ENCODE results near the gene GPR153.

GRCh38 chr1:6235296-6235677 is 25.6 kb downstream of the GPR153 start:
- TF ChIP-seq NRL (CRISPR knock-in tag; IDR thresholded peaks at IDR 0.05; ENCODE audit: borderline replicate concordance), result no peak
- no peak for TF ChIP-seq CEBPB (IDR thresholded peaks at IDR 0.05; ENCODE audit: borderline replicate concordance, low read depth, low read length)
- TF ChIP-seq, protein P1, sequence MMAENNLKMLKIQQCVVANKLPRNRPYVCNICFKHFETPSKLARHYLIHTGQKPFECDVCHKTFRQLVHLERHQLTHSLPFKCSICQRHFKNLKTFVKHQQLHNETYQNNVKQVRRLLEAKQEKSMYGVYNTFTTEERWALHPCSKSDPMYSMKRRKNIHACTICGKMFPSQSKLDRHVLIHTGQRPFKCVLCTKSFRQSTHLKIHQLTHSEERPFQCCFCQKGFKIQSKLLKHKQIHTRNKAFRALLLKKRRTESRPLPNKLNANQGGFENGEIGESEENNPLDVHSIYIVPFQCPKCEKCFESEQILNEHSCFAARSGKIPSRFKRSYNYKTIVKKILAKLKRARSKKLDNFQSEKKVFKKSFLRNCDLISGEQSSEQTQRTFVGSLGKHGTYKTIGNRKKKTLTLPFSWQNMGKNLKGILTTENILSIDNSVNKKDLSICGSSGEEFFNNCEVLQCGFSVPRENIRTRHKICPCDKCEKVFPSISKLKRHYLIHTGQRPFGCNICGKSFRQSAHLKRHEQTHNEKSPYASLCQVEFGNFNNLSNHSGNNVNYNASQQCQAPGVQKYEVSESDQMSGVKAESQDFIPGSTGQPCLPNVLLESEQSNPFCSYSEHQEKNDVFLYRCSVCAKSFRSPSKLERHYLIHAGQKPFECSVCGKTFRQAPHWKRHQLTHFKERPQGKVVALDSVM (CRISPR knock-in tag; IDR thresholded peaks at IDR 0.05), result no peak
- TF ChIP-seq, protein P2, sequence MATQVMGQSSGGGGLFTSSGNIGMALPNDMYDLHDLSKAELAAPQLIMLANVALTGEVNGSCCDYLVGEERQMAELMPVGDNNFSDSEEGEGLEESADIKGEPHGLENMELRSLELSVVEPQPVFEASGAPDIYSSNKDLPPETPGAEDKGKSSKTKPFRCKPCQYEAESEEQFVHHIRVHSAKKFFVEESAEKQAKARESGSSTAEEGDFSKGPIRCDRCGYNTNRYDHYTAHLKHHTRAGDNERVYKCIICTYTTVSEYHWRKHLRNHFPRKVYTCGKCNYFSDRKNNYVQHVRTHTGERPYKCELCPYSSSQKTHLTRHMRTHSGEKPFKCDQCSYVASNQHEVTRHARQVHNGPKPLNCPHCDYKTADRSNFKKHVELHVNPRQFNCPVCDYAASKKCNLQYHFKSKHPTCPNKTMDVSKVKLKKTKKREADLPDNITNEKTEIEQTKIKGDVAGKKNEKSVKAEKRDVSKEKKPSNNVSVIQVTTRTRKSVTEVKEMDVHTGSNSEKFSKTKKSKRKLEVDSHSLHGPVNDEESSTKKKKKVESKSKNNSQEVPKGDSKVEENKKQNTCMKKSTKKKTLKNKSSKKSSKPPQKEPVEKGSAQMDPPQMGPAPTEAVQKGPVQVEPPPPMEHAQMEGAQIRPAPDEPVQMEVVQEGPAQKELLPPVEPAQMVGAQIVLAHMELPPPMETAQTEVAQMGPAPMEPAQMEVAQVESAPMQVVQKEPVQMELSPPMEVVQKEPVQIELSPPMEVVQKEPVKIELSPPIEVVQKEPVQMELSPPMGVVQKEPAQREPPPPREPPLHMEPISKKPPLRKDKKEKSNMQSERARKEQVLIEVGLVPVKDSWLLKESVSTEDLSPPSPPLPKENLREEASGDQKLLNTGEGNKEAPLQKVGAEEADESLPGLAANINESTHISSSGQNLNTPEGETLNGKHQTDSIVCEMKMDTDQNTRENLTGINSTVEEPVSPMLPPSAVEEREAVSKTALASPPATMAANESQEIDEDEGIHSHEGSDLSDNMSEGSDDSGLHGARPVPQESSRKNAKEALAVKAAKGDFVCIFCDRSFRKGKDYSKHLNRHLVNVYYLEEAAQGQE (IDR thresholded peaks at IDR 0.05; ENCODE audit: borderline replicate concordance in 1 of 2, low read depth in 1 of 2, low read length in 2 of 2), result no peak
- TF ChIP-seq, protein P3, sequence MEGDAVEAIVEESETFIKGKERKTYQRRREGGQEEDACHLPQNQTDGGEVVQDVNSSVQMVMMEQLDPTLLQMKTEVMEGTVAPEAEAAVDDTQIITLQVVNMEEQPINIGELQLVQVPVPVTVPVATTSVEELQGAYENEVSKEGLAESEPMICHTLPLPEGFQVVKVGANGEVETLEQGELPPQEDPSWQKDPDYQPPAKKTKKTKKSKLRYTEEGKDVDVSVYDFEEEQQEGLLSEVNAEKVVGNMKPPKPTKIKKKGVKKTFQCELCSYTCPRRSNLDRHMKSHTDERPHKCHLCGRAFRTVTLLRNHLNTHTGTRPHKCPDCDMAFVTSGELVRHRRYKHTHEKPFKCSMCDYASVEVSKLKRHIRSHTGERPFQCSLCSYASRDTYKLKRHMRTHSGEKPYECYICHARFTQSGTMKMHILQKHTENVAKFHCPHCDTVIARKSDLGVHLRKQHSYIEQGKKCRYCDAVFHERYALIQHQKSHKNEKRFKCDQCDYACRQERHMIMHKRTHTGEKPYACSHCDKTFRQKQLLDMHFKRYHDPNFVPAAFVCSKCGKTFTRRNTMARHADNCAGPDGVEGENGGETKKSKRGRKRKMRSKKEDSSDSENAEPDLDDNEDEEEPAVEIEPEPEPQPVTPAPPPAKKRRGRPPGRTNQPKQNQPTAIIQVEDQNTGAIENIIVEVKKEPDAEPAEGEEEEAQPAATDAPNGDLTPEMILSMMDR (CRISPR knock-in tag; IDR thresholded peaks at IDR 0.05), result no peak
- TF ChIP-seq REXO4 (CRISPR knock-in tag; IDR thresholded peaks at IDR 0.05; ENCODE audit: borderline replicate concordance), result no peak
- no peak for TF ChIP-seq ZNF496 (CRISPR knock-in tag; IDR thresholded peaks at IDR 0.05; ENCODE audit: insufficient replicate concordance)

All from HepG2 (cell line).